Posterior cingulate gyrus (tissue), 11 donors: ENCODE results near the gene SEMA3A.
A peak's percentile ranks its signal among the peaks of the same experiment; 100 is the strongest.
"Not testable (repeated sequence)": the region's sequence is repeated elsewhere in the genome, so short reads cannot be mapped to it uniquely, and the experiment has no call there.

ENCODE experiments used
- DNase-seq, 10 donors: peaks; one replicate each; pipeline versions ENCODE4 v3.0.0 to v3.0.0-alpha.2; 2020 to 2021; ENCODE audit warnings: mixed read lengths in 3 of 10
- intact Hi-C: fragments of 100-400 bp; cut with DNase I; formaldehyde crosslinking; loops from one replicate; pipeline ENCODE4 v1.15.1; 2023

Gene SEMA3A

GRCh38 chr7:84076219-84076618 lies 118.4 kb downstream of the SEMA3A start:
- intact Hi-C loops = no loop called here
- no peak for DNase-seq

GRCh38 chr7:84073186-84073875 lies 121.3 kb downstream of the SEMA3A start:
- DNase-seq = no peak

GRCh38 chr7:84070770-84071169 lies 123.8 kb downstream of the SEMA3A start:
- intact Hi-C loops = no loop called here
- no peak for DNase-seq

More at GRCh38 chr7:84073186-84073875, 121.3 kb downstream of the SEMA3A start:
- intact Hi-C loops = no loop called here

- intact Hi-C loops = no loop called here
- DNase-seq = no peak
Observed at GRCh38 chr7:84069999-84070500, 124.5 kb downstream of the SEMA3A start.

GRCh38 chr7:84069033-84069432 lies 125.6 kb downstream of the SEMA3A start:
- no peak for DNase-seq
- intact Hi-C loops = no loop called here

GRCh38 chr7:84062489-84062901 lies 132.1 kb downstream of the SEMA3A start:
- intact Hi-C loops = not testable (repeated sequence)
- peak in 3 of 10 donors; percentile 54 to 73 (median 68) for DNase-seq

- intact Hi-C loops = no loop called here
Observed at GRCh38 chr7:84060760-84061261, 133.8 kb downstream of the SEMA3A start.

GRCh38 chr7:84060000-84060399 lies 134.6 kb downstream of the SEMA3A start:
- intact Hi-C loops = no loop called here
- DNase-seq = no peak

More at GRCh38 chr7:84060760-84061261, 133.8 kb downstream of the SEMA3A start:
- DNase-seq = no peak

- intact Hi-C loops = no loop called here
- DNase-seq = no peak
Observed at GRCh38 chr7:84058311-84059076, 136.1 kb downstream of the SEMA3A start.

GRCh38 chr7:84057576-84057975 lies 137.0 kb downstream of the SEMA3A start:
- intact Hi-C loops = no loop called here
- peak in 1 of 10 donors; percentile 43 for DNase-seq

GRCh38 chr7:84055904-84056605 lies 138.5 kb downstream of the SEMA3A start:
- no peak for DNase-seq

GRCh38 chr7:84055199-84055598 lies 139.4 kb downstream of the SEMA3A start:
- intact Hi-C loops = not testable (repeated sequence)
- DNase-seq = peak in 1 of 10 donors; percentile 38

More at GRCh38 chr7:84055904-84056605, 138.5 kb downstream of the SEMA3A start:
- intact Hi-C loops = no loop called here

GRCh38 chr7:84049071-84049836 lies 145.3 kb downstream of the SEMA3A start:
- DNase-seq = no peak
- intact Hi-C loops = no loop called here

- DNase-seq = no peak
- intact Hi-C loops = no loop called here
Observed at GRCh38 chr7:84047085-84047484, 147.5 kb downstream of the SEMA3A start.

GRCh38 chr7:84044834-84045233 lies 149.8 kb downstream of the SEMA3A start:
- DNase-seq = no peak
- intact Hi-C loops = no loop called here

GRCh38 chr7:84043661-84044191 lies 150.9 kb downstream of the SEMA3A start:
- DNase-seq = no peak
- intact Hi-C loops = no loop called here

GRCh38 chr7:84042110-84042539 lies 152.5 kb downstream of the SEMA3A start:
- no peak for DNase-seq
- intact Hi-C loops = no loop called here

GRCh38 chr7:84041649-84042048 lies 152.9 kb downstream of the SEMA3A start:
- intact Hi-C loops = no loop called here

GRCh38 chr7:84040355-84040754 lies 154.2 kb downstream of the SEMA3A start:
- peak in 4 of 10 donors; percentile 4 to 85 (median 26) for DNase-seq
- intact Hi-C loops = no loop called here

More at GRCh38 chr7:84041649-84042048, 152.9 kb downstream of the SEMA3A start:
- DNase-seq = no peak

- no peak for DNase-seq
- intact Hi-C loops = no loop called here
Observed at GRCh38 chr7:84039432-84039831, 155.2 kb downstream of the SEMA3A start.
